ENCODE results near the gene UBR4.

Gene UBR4

DNA sequence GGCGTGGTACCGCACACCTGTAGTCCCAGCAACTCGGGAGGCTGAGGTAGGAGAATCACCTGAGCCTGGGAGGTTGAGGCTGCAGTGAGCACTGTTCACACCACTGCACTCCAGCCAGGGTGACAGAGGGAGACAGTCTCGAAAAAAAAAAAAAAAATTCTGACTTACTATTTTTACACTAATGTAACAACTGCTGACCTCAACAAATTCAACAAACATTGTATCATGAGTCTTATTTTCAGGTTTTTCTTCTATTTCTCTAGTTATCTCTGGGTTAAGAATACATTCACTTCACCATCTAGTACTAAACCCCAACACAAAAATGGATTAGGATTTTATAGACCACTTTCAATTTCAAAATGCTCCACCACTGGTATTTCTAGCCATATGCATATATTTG lies 72.9 kb downstream of the UBR4 start:
- no peak for DNase-seq

GRCh38 chr1:19133360-19133759 lies 76.7 kb downstream of the UBR4 start:
- no peak for DNase-seq

DNA sequence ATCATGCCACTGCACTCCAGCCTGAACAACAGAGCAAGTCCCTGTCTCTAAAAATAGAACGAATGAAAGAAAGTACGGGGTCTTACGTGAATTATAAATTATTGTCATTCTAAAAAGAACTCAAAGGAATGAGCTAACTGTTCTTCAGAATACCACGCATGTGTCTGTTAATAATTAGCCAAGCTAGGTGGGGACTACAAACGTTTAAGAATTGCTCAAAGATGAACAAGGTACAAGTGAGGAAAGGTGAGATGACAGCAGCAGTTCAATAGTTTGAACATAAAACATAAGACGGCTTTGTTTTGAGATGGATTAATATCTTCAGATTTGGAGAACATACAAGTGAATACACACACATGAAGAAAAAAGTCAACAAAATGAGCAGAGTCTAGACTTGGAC lies 79.6 kb downstream of the UBR4 start:
- DNase-seq: no peak

GRCh38 chr1:19128968-19129514 lies 81.0 kb downstream of the UBR4 start:
- no peak for DNase-seq

GRCh38 chr1:19124273-19124672 lies 85.8 kb downstream of the UBR4 start:
- DNase-seq: peak in 1 of 2 experiments; percentile 24

- peak; percentile 28 to 32 for DNase-seq
These were observed 86.2 kb downstream of the UBR4 start for GRCh38 chr1:19123837-19124236.

- DNase-seq: no peak
These were observed 87.4 kb downstream of the UBR4 start for GRCh38 chr1:19122668-19123067.

GRCh38 chr1:19121192-19121591 lies 88.9 kb downstream of the UBR4 start:
- DNase-seq: no peak

GRCh38 chr1:19120070-19120469 lies 90.0 kb downstream of the UBR4 start:
- DNase-seq: no peak

DNA sequence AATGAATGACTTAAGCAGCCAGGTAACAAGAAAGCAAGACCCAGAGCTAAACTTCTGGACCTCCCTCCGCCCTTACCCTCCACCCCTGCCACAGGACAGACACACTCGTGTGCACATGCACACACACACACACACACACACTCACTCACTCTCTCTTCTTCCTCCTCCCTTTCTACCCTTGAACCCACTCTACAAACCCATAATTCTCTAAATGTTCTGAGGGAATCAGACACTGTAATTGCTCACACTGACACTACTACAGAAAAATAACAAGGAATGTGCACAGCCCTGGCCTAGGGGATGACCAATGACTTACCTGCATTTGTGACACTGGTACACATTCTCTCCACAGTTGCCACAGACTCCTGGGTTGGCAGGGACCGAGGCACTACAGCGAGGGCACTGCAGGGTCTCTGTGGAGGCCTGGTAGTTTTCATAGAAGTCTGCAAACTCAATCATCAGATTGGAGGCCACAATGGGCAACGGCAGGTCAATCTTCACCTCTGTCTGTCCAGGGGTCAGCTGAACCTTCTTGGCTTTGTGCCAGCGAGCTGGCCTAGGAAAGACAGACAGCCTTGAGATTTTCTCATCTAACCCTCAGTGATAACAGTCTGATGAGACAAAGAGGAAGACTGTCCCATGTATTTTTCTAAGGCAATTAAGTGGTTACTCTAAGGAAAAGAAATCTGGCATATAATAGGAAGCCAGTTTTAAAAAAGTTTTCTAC lies 94.8 kb downstream of the UBR4 start:
- DNase-seq: no peak

DNA sequence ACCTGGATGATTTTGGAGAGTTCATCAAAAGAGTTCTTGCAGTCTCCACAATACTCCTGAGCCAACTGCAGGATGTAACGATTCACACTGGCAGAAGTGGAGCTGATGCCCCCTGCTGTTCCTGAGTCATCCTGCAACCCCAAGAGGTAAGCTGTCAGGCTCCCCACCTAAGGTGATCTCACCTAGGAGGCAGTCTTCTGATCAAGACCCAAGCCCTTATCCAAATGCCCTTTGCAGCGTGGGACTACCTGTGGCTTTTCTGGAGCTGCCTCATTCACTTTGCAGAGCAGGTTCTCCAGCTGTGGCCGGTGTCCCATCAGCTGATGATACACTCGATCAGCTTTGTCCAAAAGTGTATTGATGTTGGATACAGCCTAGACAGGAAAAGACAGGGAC lies 96.4 kb downstream of the UBR4 start:
- DNase-seq: peak; percentile 39 to 44

DNA sequence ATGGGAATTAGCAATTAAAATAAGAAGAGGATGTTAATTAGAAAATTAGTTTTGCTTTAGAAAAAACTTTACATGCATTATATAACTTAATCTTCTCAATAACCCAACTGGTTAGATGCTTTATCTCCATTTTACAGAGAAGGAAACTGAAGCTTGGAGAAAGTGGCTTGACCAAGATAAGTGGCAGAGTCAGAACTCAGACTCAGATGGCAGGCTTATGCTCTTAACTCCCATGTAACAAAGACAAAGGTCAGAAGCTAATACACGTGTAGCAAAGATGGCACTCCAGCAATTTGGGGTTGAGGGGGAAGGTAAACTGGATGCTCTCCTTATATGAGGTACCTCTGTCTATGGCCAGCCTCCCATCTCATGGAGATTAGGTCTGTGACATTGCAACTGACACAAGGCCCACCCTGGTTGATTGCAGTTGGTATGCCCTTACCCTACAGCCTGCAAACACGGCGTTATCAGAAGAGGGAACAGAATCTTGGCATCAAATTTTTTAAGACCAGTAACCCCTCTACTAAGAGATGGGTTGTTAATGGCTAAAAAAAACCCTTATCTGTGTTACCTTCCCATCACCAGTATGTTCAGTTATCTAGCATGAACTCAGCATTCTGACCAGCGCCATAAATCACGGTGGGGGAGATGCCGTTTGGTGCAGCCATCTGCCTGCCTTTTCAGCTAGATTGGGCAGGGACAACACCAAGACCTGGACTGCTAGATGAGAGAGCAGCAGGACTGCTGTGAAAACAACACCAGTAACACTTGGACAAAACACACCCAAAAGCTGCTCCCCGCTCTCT lies 97.0 kb downstream of the UBR4 start:
- DNase-seq: no peak

DNA sequence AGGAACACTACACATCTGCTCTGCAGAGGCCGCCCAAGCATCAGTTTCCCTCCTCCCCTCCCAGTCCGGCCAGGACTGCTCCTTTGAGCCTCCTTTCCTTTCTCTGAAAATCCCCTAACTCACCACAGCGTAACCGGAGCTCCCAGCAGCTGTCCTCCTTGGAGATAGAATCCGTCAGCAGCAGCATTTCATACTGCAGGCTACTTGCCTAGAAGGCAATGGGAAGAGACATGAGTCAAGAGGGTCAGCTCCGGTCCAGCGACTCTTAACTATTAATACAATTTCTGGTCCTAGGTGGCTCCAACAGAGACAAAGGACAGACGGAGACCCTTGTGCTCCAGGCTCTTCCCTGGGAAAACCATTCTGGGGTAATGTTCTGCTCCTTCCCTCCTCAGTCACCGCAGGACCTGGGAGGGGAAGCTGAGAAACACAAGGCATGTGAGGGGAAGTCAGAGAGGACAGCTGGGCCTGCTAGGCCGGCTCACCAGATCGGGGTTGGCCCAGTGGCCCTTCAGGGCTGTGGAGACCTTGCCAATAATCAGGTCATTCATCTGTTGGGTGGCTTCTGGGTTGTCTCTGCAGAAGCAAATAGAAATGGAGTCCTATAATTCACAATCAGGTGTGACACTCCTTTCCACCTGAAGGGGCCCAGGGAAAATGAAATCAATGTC lies 99.7 kb downstream of the UBR4 start:
- DNase-seq: no peak

DNA sequence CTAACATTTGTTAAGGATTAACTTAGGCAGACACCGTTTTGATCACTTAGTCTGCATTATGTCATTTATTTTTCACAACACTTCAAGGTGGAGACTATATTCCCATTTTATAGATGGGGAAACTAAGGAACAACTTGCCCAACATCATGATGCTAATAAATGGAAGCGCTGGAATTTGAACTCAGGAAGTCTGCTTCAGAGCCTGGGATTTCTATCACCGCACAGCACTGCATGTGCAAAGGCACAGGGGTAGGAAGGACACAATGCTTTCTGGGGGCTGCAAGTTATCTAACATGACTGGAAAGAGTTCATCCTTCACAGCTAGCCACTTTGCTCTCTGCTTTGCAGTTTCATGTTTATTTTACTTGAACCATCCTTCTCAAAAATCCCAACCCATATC lies 100.5 kb downstream of the UBR4 start:
- no peak for DNase-seq

- no peak for DNase-seq
These were observed 108.8 kb downstream of the UBR4 start for GRCh38 chr1:19101244-19101643.

DNA sequence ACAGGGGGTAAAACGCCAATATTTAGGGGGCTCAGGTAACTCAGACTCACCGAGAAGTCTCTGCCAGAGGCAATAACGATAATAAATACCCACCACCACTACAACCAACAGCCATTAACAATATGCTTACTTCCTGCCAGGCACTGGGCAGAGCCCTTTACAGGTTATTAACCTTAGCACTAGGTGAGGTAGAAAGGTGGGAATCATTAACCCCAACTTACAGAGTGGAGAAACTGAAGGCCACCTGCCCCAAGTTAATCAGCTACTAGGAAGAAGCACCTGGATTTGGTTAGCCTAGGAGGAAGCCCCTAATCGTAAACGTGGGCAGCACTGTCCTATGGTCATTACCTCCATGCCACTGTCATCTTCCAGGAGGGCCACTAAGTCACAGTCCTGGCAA lies 110.0 kb downstream of the UBR4 start:
- DNase-seq: no peak

DNA sequence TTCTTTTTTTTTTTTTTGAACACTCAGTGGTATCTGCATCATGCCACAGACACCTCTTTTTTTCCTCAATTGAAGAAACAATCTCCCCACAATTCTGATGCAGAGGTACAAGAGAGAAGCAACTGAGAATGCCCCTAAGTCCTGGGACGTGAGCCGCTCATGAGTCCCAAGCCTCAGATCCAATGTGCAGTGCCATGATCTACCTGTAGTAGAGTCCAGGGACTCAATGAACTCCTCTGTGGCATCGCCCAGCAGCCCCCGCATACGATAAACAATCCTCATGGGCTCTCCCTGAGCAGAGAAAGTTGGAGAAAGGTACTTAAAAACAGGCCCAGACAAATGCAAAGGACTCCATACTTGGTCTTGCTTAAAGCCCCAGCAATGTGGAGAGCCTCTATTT lies 113.1 kb downstream of the UBR4 start:
- no peak for DNase-seq

GRCh38 chr1:19096036-19096833 lies 113.8 kb downstream of the UBR4 start:
- DNase-seq: peak in 1 of 2 experiments; percentile 29

- DNase-seq: no peak
These were observed 118.7 kb downstream of the UBR4 start for GRCh38 chr1:19091196-19091953.

GRCh38 chr1:19089524-19089923 lies 120.5 kb downstream of the UBR4 start:
- DNase-seq: no peak

- no peak for DNase-seq
These were observed 121.2 kb downstream of the UBR4 start for GRCh38 chr1:19088717-19089442.

Measured in activated T-cell treated with anti-CD3 and anti-CD28 coated beads, Interleukin-2, amount 50 U/mL, for 48 hours (primary cell).